HG02870 (cell line): ENCODE results near the gene PFKP.

Source experiments
- ATAC-seq: cut with Tn5 transposase; IDR thresholded peaks from one replicate; pipeline ENCODE4 v1.9.1; 2021; ENCODE audit warnings: mild to moderate bottlenecking, moderate library complexity; ENCODE audit not compliant: unreplicated experiment

Gene PFKP

GRCh38 chr10:3067118-3067858 lies at the start of gene PFKP:
Gene PFKP, plus strand, starts transcription at chr10:3067548. Its CDS starts 48 bp downstream, at chr10:3067596.
- peak; percentile 47 for ATAC-seq

- no peak for ATAC-seq
Observed at GRCh38 chr10:3018247-3018646, 49.1 kb upstream of the PFKP start.

GRCh38 chr10:3020311-3020710 lies 47.0 kb upstream of the PFKP start:
- ATAC-seq, result no peak

GRCh38 chr10:3020881-3021280 lies 46.5 kb upstream of the PFKP start:
- ATAC-seq, result no peak

GRCh38 chr10:3022027-3022426 lies 45.3 kb upstream of the PFKP start:
- no peak for ATAC-seq

GRCh38 chr10:3023892-3024291 lies 43.5 kb upstream of the PFKP start:
- ATAC-seq, result no peak

- no peak for ATAC-seq
Observed at GRCh38 chr10:3025026-3025683, 42.2 kb upstream of the PFKP start.

- no peak for ATAC-seq
Observed at GRCh38 chr10:3027866-3028265, 39.5 kb upstream of the PFKP start.

- ATAC-seq, result no peak
Observed at GRCh38 chr10:3028441-3028840, 38.9 kb upstream of the PFKP start.

GRCh38 chr10:3030765-3031164 lies 36.6 kb upstream of the PFKP start:
- no peak for ATAC-seq

- ATAC-seq, result no peak
Observed at GRCh38 chr10:3031490-3031889, 35.9 kb upstream of the PFKP start.

- ATAC-seq, result no peak
Observed at GRCh38 chr10:3033925-3034324, 33.4 kb upstream of the PFKP start.

- no peak for ATAC-seq
Observed at GRCh38 chr10:3034616-3035015, 32.7 kb upstream of the PFKP start.

- ATAC-seq, result peak; percentile 98
Observed at GRCh38 chr10:3036155-3037021, 31.0 kb upstream of the PFKP start.

GRCh38 chr10:3037182-3037581 lies 30.2 kb upstream of the PFKP start:
- ATAC-seq, result no peak

GRCh38 chr10:3040069-3040468 lies 27.3 kb upstream of the PFKP start:
- ATAC-seq, result no peak

GRCh38 chr10:3042589-3042988 lies 24.8 kb upstream of the PFKP start:
- ATAC-seq, result no peak

GRCh38 chr10:3043512-3044368 lies 23.6 kb upstream of the PFKP start:
- no peak for ATAC-seq

- ATAC-seq, result no peak
Observed at GRCh38 chr10:3045471-3046209, 21.7 kb upstream of the PFKP start.

GRCh38 chr10:3046210-3046779 lies 21.1 kb upstream of the PFKP start:
- no peak for ATAC-seq
